Type B pancreatic cell (in vitro differentiated cells): ENCODE data around the gene GPC6. TPM values are rescaled to one million over a fixed set of nuclear protein-coding genes. Genes with fewer than 3 reads are reported as not detected.

Source experiments
- DNase-seq: peaks from one replicate; pipeline ENCODE4 v3.0.0; 2021; ENCODE audit warnings: mixed read lengths; ENCODE audit not compliant: unreplicated experiment; ENCODE audit errors: extremely low spot score
- H3K27ac Mint-ChIP-seq: 2 replicates; pipeline ENCODE4 v1.8.0; 2021; ENCODE audit warnings: mild to moderate bottlenecking, mixed read lengths
- H3K27me3 Mint-ChIP-seq: 2 replicates; pipeline ENCODE4 v1.8.0; 2021; ENCODE audit warnings: mixed read lengths
- H3K36me3 Mint-ChIP-seq: 2 replicates; pipeline ENCODE4 v1.8.0; 2021; ENCODE audit warnings: mixed read lengths
- H3K4me1 Mint-ChIP-seq: one replicate; pipeline ENCODE4 v1.8.0; 2021; ENCODE audit warnings: mixed read lengths; ENCODE audit not compliant: unreplicated experiment
- H3K4me3 Mint-ChIP-seq: 2 replicates; pipeline ENCODE4 v1.8.0; 2021; ENCODE audit warnings: mild to moderate bottlenecking, mixed read lengths
- H3K9me3 Mint-ChIP-seq: 2 replicates; pipeline ENCODE4 v1.8.0; 2021; ENCODE audit warnings: mixed read lengths
- total RNA-seq: library from RNA; stranded (reverse); gene quantifications from 2 replicates; pipeline ENCODE4 v1.2.1, GENCODE V29; 2021; ENCODE audit warnings: low replicate concordance
- TF ChIP-seq, protein P1 (sequence below): fragments of 200-600 bp; sonication (generic); conservative IDR thresholded peaks from 2 replicates; pipeline ENCODE4 v1.5.0; 2021; ENCODE audit warnings: antibody characterized with exemption, mild to moderate bottlenecking

The GPC6 gene
- total RNA-seq, 1 donor from 2014 or later, result 30.5 TPM

GRCh38 chr13:93967286-93967685 is 740.7 kb downstream of the GPC6 start:
- H3K27me3 Mint-ChIP-seq, result no peaks in the 10 kb centered on the region
- peaks cover 3% of the 10 kb centered on the region for H3K36me3 Mint-ChIP-seq
- H3K4me1 Mint-ChIP-seq, result peaks cover 15% of the 10 kb centered on the region
- H3K9me3 Mint-ChIP-seq, result no peaks in the 10 kb centered on the region
- TF ChIP-seq, protein P1, sequence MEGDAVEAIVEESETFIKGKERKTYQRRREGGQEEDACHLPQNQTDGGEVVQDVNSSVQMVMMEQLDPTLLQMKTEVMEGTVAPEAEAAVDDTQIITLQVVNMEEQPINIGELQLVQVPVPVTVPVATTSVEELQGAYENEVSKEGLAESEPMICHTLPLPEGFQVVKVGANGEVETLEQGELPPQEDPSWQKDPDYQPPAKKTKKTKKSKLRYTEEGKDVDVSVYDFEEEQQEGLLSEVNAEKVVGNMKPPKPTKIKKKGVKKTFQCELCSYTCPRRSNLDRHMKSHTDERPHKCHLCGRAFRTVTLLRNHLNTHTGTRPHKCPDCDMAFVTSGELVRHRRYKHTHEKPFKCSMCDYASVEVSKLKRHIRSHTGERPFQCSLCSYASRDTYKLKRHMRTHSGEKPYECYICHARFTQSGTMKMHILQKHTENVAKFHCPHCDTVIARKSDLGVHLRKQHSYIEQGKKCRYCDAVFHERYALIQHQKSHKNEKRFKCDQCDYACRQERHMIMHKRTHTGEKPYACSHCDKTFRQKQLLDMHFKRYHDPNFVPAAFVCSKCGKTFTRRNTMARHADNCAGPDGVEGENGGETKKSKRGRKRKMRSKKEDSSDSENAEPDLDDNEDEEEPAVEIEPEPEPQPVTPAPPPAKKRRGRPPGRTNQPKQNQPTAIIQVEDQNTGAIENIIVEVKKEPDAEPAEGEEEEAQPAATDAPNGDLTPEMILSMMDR, result no peak
- no peak for DNase-seq
- H3K27ac Mint-ChIP-seq, result no peak overlapping the region
- H3K4me3 Mint-ChIP-seq, result no peak overlapping the region

GRCh38 chr13:93975242-93975641 is 748.6 kb downstream of the GPC6 start:
- Mint-ChIP-seq H3K4me3 (no peak overlapping the region), H3K9me3 (peaks cover 3% of the 10 kb centered on the region), H3K27ac (no peak overlapping the region), H3K4me1 (peaks cover 5% of the 10 kb centered on the region), H3K36me3 (no peaks in the 10 kb centered on the region), H3K27me3 (no peaks in the 10 kb centered on the region)
- TF ChIP-seq, protein P1, result no peak
- DNase-seq, result no peak

DNA sequence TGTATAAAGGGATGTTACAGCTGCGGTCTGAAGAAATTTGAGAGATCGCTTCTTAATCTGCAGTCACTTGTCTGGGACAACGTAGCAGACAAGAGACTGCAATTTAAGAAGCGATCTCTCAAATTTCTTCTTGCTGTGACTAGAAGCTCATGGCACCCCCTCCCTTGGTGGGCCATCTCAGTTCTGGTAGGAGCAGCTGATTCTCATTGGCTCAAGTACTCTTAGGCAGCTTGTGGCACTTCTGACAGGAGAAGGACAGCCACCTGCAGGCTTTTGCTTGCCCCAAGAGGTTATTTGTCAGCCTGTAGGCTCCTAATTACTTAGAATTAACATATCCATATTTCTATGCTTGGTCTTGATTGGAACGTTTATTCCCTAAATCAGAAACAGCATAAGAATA is 749.9 kb downstream of the GPC6 start:
- Mint-ChIP-seq H3K36me3 (no peaks in the 10 kb centered on the region), H3K27ac (no peak overlapping the region), H3K4me1 (peaks cover 6% of the 10 kb centered on the region), H3K27me3 (no peaks in the 10 kb centered on the region), H3K9me3 (peaks cover 3% of the 10 kb centered on the region), H3K4me3 (no peak overlapping the region)
- TF ChIP-seq, protein P1, result no peak
- DNase-seq, result no peak

DNA sequence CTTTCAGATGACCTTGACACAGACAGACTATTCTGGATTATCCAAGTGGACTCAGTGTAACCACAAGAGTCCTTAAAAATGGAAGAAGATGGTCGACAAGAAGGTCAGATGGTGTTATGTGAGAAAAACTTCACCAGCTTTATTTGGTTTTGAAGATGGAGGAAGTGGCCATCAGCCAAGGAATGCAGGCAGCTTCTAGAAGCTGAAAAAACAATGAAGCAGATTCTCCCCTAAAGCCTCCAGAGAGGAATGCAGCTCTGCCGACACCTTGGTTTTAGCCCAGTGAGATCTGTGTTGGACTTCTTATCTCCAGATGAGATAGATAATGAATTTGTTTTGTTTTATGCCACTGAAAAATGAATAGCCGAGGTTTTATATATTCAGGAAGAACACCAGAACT is 751.4 kb downstream of the GPC6 start:
- Mint-ChIP-seq H3K36me3 (no peaks in the 10 kb centered on the region), H3K27ac (no peak overlapping the region), H3K4me1 (peaks cover 11% of the 10 kb centered on the region), H3K4me3 (no peak overlapping the region), H3K27me3 (no peaks in the 10 kb centered on the region), H3K9me3 (peaks cover under 1% of the 10 kb centered on the region)
- DNase-seq, result no peak
- TF ChIP-seq, protein P1, result no peak

GRCh38 chr13:93981426-93981977 is 754.9 kb downstream of the GPC6 start:
- DNase-seq, result no peak
- H3K27ac Mint-ChIP-seq, result no peak overlapping the region
- no peaks in the 10 kb centered on the region for H3K27me3 Mint-ChIP-seq
- H3K4me1 Mint-ChIP-seq, result peaks cover 11% of the 10 kb centered on the region
- TF ChIP-seq, protein P1, result no peak
- no peaks in the 10 kb centered on the region for H3K36me3 Mint-ChIP-seq
- H3K4me3 Mint-ChIP-seq, result no peak overlapping the region
- H3K9me3 Mint-ChIP-seq, result no peaks in the 10 kb centered on the region
